K562 treated with DMSO at 1 percent for 12 hours (cell line): ENCODE results near the gene MRPS12. TPM values are rescaled to one million over a fixed set of nuclear protein-coding genes. Genes with fewer than 3 reads are reported as not detected.

Experiments used
- total RNA-seq: library from RNA; unstranded; fragments of 300-600 nt; gene quantifications from 2 replicates; pipeline ENCODE4 v1.2.3, GENCODE V29; 2022; ENCODE audit not compliant: insufficient read depth

MRPS12 gene
- total RNA-seq = 71.4 and 112 TPM in 2 replicates

GRCh38 chr19:38930776-38931520 lies at the start of gene MRPS12:
Gene MRPS12, plus strand, starts transcription at chr19:38930944. Its CDS starts 351 bp downstream, at chr19:38931295.

GRCh38 chr19:38899447-38900201 lies 31.1 kb upstream of the MRPS12 start, which contains the start of the genes NFKBIB and SIRT2:
Gene NFKBIB, plus strand, starts transcription at chr19:38899969. Its CDS starts 64 bp downstream, at chr19:38900033.
Gene SIRT2, minus strand, starts transcription at chr19:38899618. Its CDS starts 97 bp downstream, at chr19:38899521.

GRCh38 chr19:38929929-38930775 lies 592 bp upstream of the MRPS12 start, which contains the start of gene SARS2:
Gene SARS2, minus strand, starts transcription at chr19:38930763. Its CDS starts 27 bp downstream, at chr19:38930736.

GRCh38 chr19:38975214-38975860 lies 44.6 kb downstream of the MRPS12 start, which contains the start of gene FBXO17:
Gene FBXO17, minus strand, starts transcription at chr19:38975742. Its CDS starts 25,423 bp downstream, at chr19:38950319.

Other genes with a start within 250 kb of the MRPS12 start
- gene CAPN12, start 186.5 kb upstream of the MRPS12 start, total RNA-seq = 1.4 TPM in 1 of 2 replicates, not detected in the other
- gene LGALS7, start 157.4 kb upstream of the MRPS12 start, total RNA-seq = not detected in 2 replicates
- gene LGALS7B, start 141.7 kb upstream of the MRPS12 start, total RNA-seq = not detected in 2 replicates
- 13.7 TPM in 1 of 2 replicates, not detected in the other for gene LGALS4, start 118.0 kb upstream of the MRPS12 start, total RNA-seq
- 222 and 244 TPM in 2 replicates for gene ECH1, start 99.2 kb upstream of the MRPS12 start, total RNA-seq
- gene HNRNPL, start 81.0 kb upstream of the MRPS12 start, total RNA-seq = 265 and 395 TPM in 2 replicates
- gene RINL, start 52.7 kb upstream of the MRPS12 start, total RNA-seq = 6.4 and 7.8 TPM in 2 replicates
- gene SIRT2, start 31.3 kb upstream of the MRPS12 start, total RNA-seq = 92.8 and 102 TPM in 2 replicates
- 23.6 and 27.6 TPM in 2 replicates for gene NFKBIB, start 31.0 kb upstream of the MRPS12 start, total RNA-seq
- not detected in 2 replicates for gene CCER2, start 18.8 kb upstream of the MRPS12 start, total RNA-seq
- gene SARS2, start 181 bp upstream of the MRPS12 start, total RNA-seq = 18.2 and 19.6 TPM in 2 replicates
- gene FBXO17, start 44.8 kb downstream of the MRPS12 start, total RNA-seq = 22.5 and 27.5 TPM in 2 replicates
- 5.7 and 12.4 TPM in 2 replicates for gene FBXO27, start 101.6 kb downstream of the MRPS12 start, total RNA-seq
- gene ACP7, start 153.4 kb downstream of the MRPS12 start, total RNA-seq = not detected in 2 replicates
- gene PAK4, start 194.8 kb downstream of the MRPS12 start, total RNA-seq = 23.3 and 38.4 TPM in 2 replicates